Astrocyte (in vitro differentiated cells and primary cell): ENCODE data around the gene SMAP1. TPM values are rescaled to one million over a fixed set of nuclear protein-coding genes. Genes with fewer than 3 reads are reported as not detected.

Experiments used
- DNase-seq: peaks from one replicate; pipeline ENCODE4 v3.0.0-alpha.2; 2010; ENCODE audit warnings: low read depth
- FAIRE-seq: peaks from 2 replicates; lab custom pipeline; 2011; peaks lifted over from hg19 to GRCh38; lab: Jason Lieb, UNC
- H2AFZ ChIP-seq: 2 replicates; pipeline ENCODE4 v1.6.0; 2012; ENCODE audit warnings: low read depth, low read length, inconsistent platforms
- H3K27ac ChIP-seq: 2 replicates; pipeline ENCODE4 v1.5.1; 2011; ENCODE audit warnings: low read depth, low read length, inconsistent platforms
- H3K27me3 ChIP-seq: 2 replicates; pipeline ENCODE4 v1.6.0; 2011; ENCODE audit warnings: low read length, inconsistent platforms; ENCODE audit not compliant: insufficient read depth
- H3K36me3 ChIP-seq: 2 replicates; pipeline ENCODE4 v1.5.1; 2011; ENCODE audit warnings: low read length, inconsistent platforms; ENCODE audit not compliant: insufficient read depth
- H3K4me1 ChIP-seq: 2 replicates; pipeline ENCODE4 v1.5.1; 2011; ENCODE audit warnings: low read length, inconsistent platforms; ENCODE audit not compliant: insufficient read depth
- H3K4me2 ChIP-seq: 2 replicates; pipeline ENCODE4 v1.6.0; 2012; ENCODE audit warnings: low read length, inconsistent platforms
- H3K4me3 ChIP-seq: 2 replicates; pipeline ENCODE4 v1.5.1; 2011; ENCODE audit warnings: low read depth, mild to moderate bottlenecking, low read length, inconsistent platforms; ENCODE audit not compliant: insufficient read depth
- H3K79me2 ChIP-seq: 2 replicates; pipeline ENCODE4 v1.6.0; 2012; ENCODE audit warnings: mild to moderate bottlenecking, low read length, inconsistent platforms; ENCODE audit not compliant: insufficient read depth
- H3K9ac ChIP-seq: 2 replicates; pipeline ENCODE4 v1.6.0; 2012; ENCODE audit warnings: mild to moderate bottlenecking, low read length, inconsistent platforms
- H3K9me3 ChIP-seq: 2 replicates; pipeline ENCODE4 v1.5.1; 2012; ENCODE audit warnings: low read depth, mild to moderate bottlenecking, low read length, inconsistent platforms; ENCODE audit not compliant: insufficient read depth
- H4K20me1 ChIP-seq: 2 replicates; pipeline ENCODE4 v1.6.0; 2012; ENCODE audit warnings: low read length, inconsistent platforms; ENCODE audit not compliant: insufficient read depth
- H3K27ac Mint-ChIP-seq: one replicate; pipeline ENCODE4 v1.8.0; 2021; ENCODE audit warnings: mild to moderate bottlenecking, mixed read lengths; ENCODE audit not compliant: unreplicated experiment
- H3K27me3 Mint-ChIP-seq: one replicate; pipeline ENCODE4 v1.8.0; 2021; ENCODE audit warnings: low read depth, mixed read lengths; ENCODE audit not compliant: unreplicated experiment
- H3K36me3 Mint-ChIP-seq: one replicate; pipeline ENCODE4 v1.8.0; 2021; ENCODE audit warnings: low read depth, mixed read lengths; ENCODE audit not compliant: unreplicated experiment
- H3K4me1 Mint-ChIP-seq: one replicate; pipeline ENCODE4 v1.8.0; 2021; ENCODE audit warnings: low read depth, mixed read lengths; ENCODE audit not compliant: unreplicated experiment
- H3K4me3 Mint-ChIP-seq: one replicate; pipeline ENCODE4 v1.8.0; 2021; ENCODE audit warnings: mild to moderate bottlenecking, moderate library complexity, mixed read lengths; ENCODE audit not compliant: unreplicated experiment
- H3K9me3 Mint-ChIP-seq: one replicate; pipeline ENCODE4 v1.8.0; 2021; ENCODE audit warnings: mild to moderate bottlenecking, mixed read lengths; ENCODE audit not compliant: unreplicated experiment
- CTCF ChIP-seq: IDR thresholded peaks from 2 replicates; pipeline ENCODE4 v1.5.1; 2011; ENCODE audit warnings: low read depth, mild to moderate bottlenecking, inconsistent platforms, low read length, moderate library complexity; ENCODE audit not compliant: insufficient read depth
- EZH2 ChIP-seq: IDR thresholded peaks from 2 replicates; pipeline ENCODE4 v1.6.1; 2012; ENCODE audit warnings: mild to moderate bottlenecking, low read length, inconsistent platforms; ENCODE audit not compliant: insufficient read depth
- total RNA-seq: library from RNA; stranded (reverse); gene quantifications from 2 replicates; pipeline ENCODE4 v1.2.1, GENCODE V29; 2021

The SMAP1 gene
- total RNA-seq, 1 donor from 2014 or later = 27.3 TPM

GRCh38 chr6:70900047-70900446 lies 232.4 kb downstream of the SMAP1 start:
- no peak overlapping the region for H3K27ac ChIP-seq

GRCh38 chr6:70901324-70901723 lies 233.6 kb downstream of the SMAP1 start:
- Mint-ChIP-seq H3K4me1 (no peaks in the 10 kb centered on the region), H3K27ac (no peak overlapping the region), H3K4me3 (no peak overlapping the region), H3K27me3 (peaks cover 2% of the 10 kb centered on the region), H3K9me3 (no peaks in the 10 kb centered on the region), H3K36me3 (no peaks in the 10 kb centered on the region)
- Histone ChIP-seq H3K9me3 (no peaks in the 10 kb centered on the region), H3K4me1 (no peaks in the 10 kb centered on the region), H3K36me3 (no peaks in the 10 kb centered on the region), H3K79me2 (no peaks in the 10 kb centered on the region), H4K20me1 (no peaks in the 10 kb centered on the region), H3K27me3 (peaks cover 6% of the 10 kb centered on the region), H2AFZ (no peak overlapping the region), H3K4me2 (no peak overlapping the region), H3K9ac (no peak overlapping the region), H3K4me3 (no peak overlapping the region), H3K27ac (no peak overlapping the region)
- FAIRE-seq = no peak
- no peak for TF ChIP-seq EZH2
- TF ChIP-seq CTCF = peak; percentile 39
- DNase-seq = no peak

More at GRCh38 chr6:70900047-70900446, 232.4 kb downstream of the SMAP1 start:
- H3K4me1 ChIP-seq = no peaks in the 10 kb centered on the region
- no peaks in the 10 kb centered on the region for H3K27me3 Mint-ChIP-seq
- no peak overlapping the region for H3K4me3 ChIP-seq
- no peaks in the 10 kb centered on the region for H3K9me3 Mint-ChIP-seq
- H3K27me3 ChIP-seq = peaks cover 6% of the 10 kb centered on the region
- no peak overlapping the region for H3K27ac Mint-ChIP-seq
- no peak overlapping the region for H3K4me2 ChIP-seq
- H2AFZ ChIP-seq = no peak overlapping the region
- no peaks in the 10 kb centered on the region for H3K79me2 ChIP-seq
- TF ChIP-seq EZH2 = no peak
- TF ChIP-seq CTCF = no peak
- no peaks in the 10 kb centered on the region for H3K36me3 Mint-ChIP-seq
- H3K4me1 Mint-ChIP-seq = no peaks in the 10 kb centered on the region
- no peak overlapping the region for H3K9ac ChIP-seq
- DNase-seq (no peak), FAIRE-seq (no peak)
- no peaks in the 10 kb centered on the region for H3K9me3 ChIP-seq
- no peaks in the 10 kb centered on the region for H3K36me3 ChIP-seq
- no peaks in the 10 kb centered on the region for H4K20me1 ChIP-seq
- H3K4me3 Mint-ChIP-seq = no peak overlapping the region

- Histone ChIP-seq H3K27me3 (peaks cover 6% of the 10 kb centered on the region), H3K36me3 (no peaks in the 10 kb centered on the region), H3K4me3 (no peak overlapping the region), H3K79me2 (no peaks in the 10 kb centered on the region), H4K20me1 (no peaks in the 10 kb centered on the region), H3K9ac (no peak overlapping the region), H3K27ac (no peak overlapping the region), H3K4me1 (no peaks in the 10 kb centered on the region), H2AFZ (no peak overlapping the region), H3K4me2 (no peak overlapping the region), H3K9me3 (no peaks in the 10 kb centered on the region)
- Mint-ChIP-seq H3K27ac (no peak overlapping the region), H3K4me3 (no peak overlapping the region), H3K36me3 (no peaks in the 10 kb centered on the region), H3K27me3 (peaks cover 2% of the 10 kb centered on the region), H3K4me1 (no peaks in the 10 kb centered on the region), H3K9me3 (no peaks in the 10 kb centered on the region)
- no peak for TF ChIP-seq CTCF
- TF ChIP-seq EZH2 = no peak
- FAIRE-seq (no peak), DNase-seq (no peak)
Observed at GRCh38 chr6:70903665-70904452, 236.2 kb downstream of the SMAP1 start.
